Amniotic epithelial cell (primary cell): Measurements from ENCODE around the gene SEC14L2.

Source experiments
- DNase-seq: peaks from one replicate; pipeline ENCODE4 v3.0.0-alpha.2; 2010; ENCODE audit warnings: low read depth

SEC14L2 gene

GRCh38 chr22:30396871-30397655, at the start of gene SEC14L2:
SEC14L2 (plus strand) TSS chr22:30397018; CDS start chr22:30397117, 99 bp downstream.
- DNase-seq = peak; percentile 23

GRCh38 chr22:30347255-30347892, 49.4 kb upstream of the SEC14L2 start:
- DNase-seq = no peak

- DNase-seq = no peak
Measured at GRCh38 chr22:30348404-30348803, 48.4 kb upstream of the SEC14L2 start.

- no peak for DNase-seq
Measured at GRCh38 chr22:30348809-30349208, 48.0 kb upstream of the SEC14L2 start.

GRCh38 chr22:30351226-30351625, 45.6 kb upstream of the SEC14L2 start:
- DNase-seq = no peak

- no peak for DNase-seq
Measured at GRCh38 chr22:30354644-30355043, 42.2 kb upstream of the SEC14L2 start.

GRCh38 chr22:30356449-30357235, 40.2 kb upstream of the SEC14L2 start, which contains the start of the genes CCDC157 and SF3A1:
CCDC157 (plus strand) TSS chr22:30357007; CDS start chr22:30366001, 8,994 bp downstream.
SF3A1 (minus strand) TSS chr22:30356894; CDS start chr22:30356792, 102 bp downstream.
- DNase-seq = peak; percentile 90

GRCh38 chr22:30357236-30357570, 39.6 kb upstream of the SEC14L2 start:
- DNase-seq = no peak

GRCh38 chr22:30357650-30358215, 39.1 kb upstream of the SEC14L2 start:
- DNase-seq = no peak

GRCh38 chr22:30358541-30358940, 38.3 kb upstream of the SEC14L2 start:
- no peak for DNase-seq

- DNase-seq = no peak
Measured at GRCh38 chr22:30361916-30362650, 34.7 kb upstream of the SEC14L2 start.

- no peak for DNase-seq
Measured at GRCh38 chr22:30362651-30363281, 34.1 kb upstream of the SEC14L2 start.

- no peak for DNase-seq
Measured at GRCh38 chr22:30365891-30366290, 30.9 kb upstream of the SEC14L2 start.

- DNase-seq = no peak
Measured at GRCh38 chr22:30368420-30368819, 28.4 kb upstream of the SEC14L2 start.

- DNase-seq = no peak
Measured at GRCh38 chr22:30370641-30371230, 26.1 kb upstream of the SEC14L2 start.

GRCh38 chr22:30371321-30371720, 25.5 kb upstream of the SEC14L2 start:
- DNase-seq = no peak

GRCh38 chr22:30371981-30372380, 24.8 kb upstream of the SEC14L2 start:
- DNase-seq = no peak

- no peak for DNase-seq
Measured at GRCh38 chr22:30372915-30373314, 23.9 kb upstream of the SEC14L2 start.

GRCh38 chr22:30373331-30374325, 23.2 kb upstream of the SEC14L2 start:
- DNase-seq = no peak
